ENCODE data around the gene PAX2. TPM values are rescaled to one million over a fixed set of nuclear protein-coding genes. Genes with fewer than 3 reads are reported as not detected.

The PAX2 gene
- total and polyA plus RNA-seq, 2 of the 8 experiments (the other 6 are each of a cell fraction or from before 2014, with no cell fraction given) = 0.02 TPM; not detected in 1

GRCh38 chr10:100816671-100817070 lies 71.3 kb downstream of the PAX2 start:
- DNase-seq (ENCODE audit: low read depth in 1 of 2, low spot score in 2 of 2) = no peak
- H2AK5ac ChIP-seq (ENCODE audit: low read depth, low read length) = no peak overlapping the region
- H2BK12ac ChIP-seq (ENCODE audit: low read depth, low read length) = no peak overlapping the region
- H3K9me3 ChIP-seq (ENCODE audit: insufficient read depth in 2 of 2, low read depth in 1 of 2, low read length in 1 of 2) = no peaks in the 10 kb centered on the region
- 64% methylated on average over 5 of the region's 6 CpGs; no CpG with 5 or more reads in 1 of the 2 experiments for WGBS, 2 experiments (ENCODE audit: extremely low coverage in 1 of 2, insufficient coverage in 1 of 2, insufficient read length in 1 of 2, insufficient replicate concordance in 2 of 2, low coverage in 1 of 2, low lambda C conversion rate in 2 of 2, missing lambda C conversion rate in 1 of 2)
- TF ChIP-seq FOSL1 (IDR thresholded peaks at IDR 0.05; ENCODE audit: insufficient read depth, low read depth, low read length) (no peak), SRF (IDR thresholded peaks at IDR 0.05; ENCODE audit: low read depth, low read length) (no peak), TAF7 (optimal IDR thresholded peaks at IDR 0.05; ENCODE audit: borderline replicate concordance, low read depth, low read length) (no peak), SUZ12 (IDR thresholded peaks at IDR 0.05; ENCODE audit: low read length) (no peak)
- H2BK120ac ChIP-seq (replicated peaks; ENCODE audit: low read depth, low read length) = no peak overlapping the region
- H3K79me2 ChIP-seq (ENCODE audit: control insufficient read depth in 1 of 2, insufficient read depth in 2 of 2, low read length in 2 of 2) = no peaks in the 10 kb centered on the region
- H3K4me1 ChIP-seq (replicated peaks in 1 of 4; ENCODE audit: control insufficient read depth in 3 of 4, insufficient read depth in 4 of 4, low read length in 3 of 4) = peaks cover 0 to 5% (median 1%) of the 10 kb centered on the region in 4 experiments; a peak in 1 of 7 replicates
- no peak overlapping the region for H3K27ac ChIP-seq (ENCODE audit: low read depth, low read length)
- H2AFZ ChIP-seq (ENCODE audit: low read length) = no peak overlapping the region
- H3K79me1 ChIP-seq (ENCODE audit: low read depth, low read length) = no peaks in the 10 kb centered on the region
- FAIRE-seq = no peak
- no peaks in the 10 kb centered on the region for H3K36me3 ChIP-seq (ENCODE audit: control insufficient read depth in 2 of 4, insufficient read depth in 4 of 4, low read length in 3 of 4)
- H3K56ac ChIP-seq (replicated peaks; ENCODE audit: insufficient read length, low read depth, low read length) = no peak overlapping the region
- no peak overlapping the region for H3K4me2 ChIP-seq (ENCODE audit: insufficient read depth in 1 of 2, low read depth in 2 of 2, low read length in 2 of 2)
- peaks cover 0 to 2% of the 10 kb centered on the region in 2 experiments for H4K20me1 ChIP-seq (replicated peaks in 1 of 2; ENCODE audit: control insufficient read depth in 1 of 2, insufficient read depth in 2 of 2, low read length in 2 of 2)
- no peak overlapping the region for H2BK5ac ChIP-seq (ENCODE audit: low read depth, low read length)
- ChIA-PET POLR2A (ENCODE audit: partially characterized antibody) (interaction anchor here (1.2 to 1.4 kb wide), 2 partner anchors 9 to 262 kb away, joined by 3 read pairs; no protein-coding TSS in a partner anchor), CTCF (ENCODE audit: partially characterized antibody) (interaction anchor here (0.8 to 9.1 kb wide), 32 partner anchors 8 to 262 kb away, joined by 3 to 98 read pairs (median 6); no protein-coding TSS in a partner anchor)
- no peak overlapping the region for H3K4ac ChIP-seq (replicated peaks; ENCODE audit: insufficient read length, low read depth, low read length)
- no peak overlapping the region for H4K91ac ChIP-seq (replicated peaks; ENCODE audit: insufficient read length, low read length)
- peak overlapping the region; percentile 4; the same call in 1 of the 2 replicates for H4K8ac ChIP-seq (ENCODE audit: extremely low read depth, insufficient read depth, low read length)
- H2BK15ac ChIP-seq (ENCODE audit: low read length) = no peak overlapping the region
- H3K27me3 ChIP-seq (replicated peaks in 1 of 4; ENCODE audit: control insufficient read depth in 3 of 4, extremely low read depth in 1 of 4, insufficient read depth in 3 of 4, low read length in 3 of 4) = peaks cover 4 to 34% (median 14%) of the 10 kb centered on the region in 4 experiments
- no peak overlapping the region for H3K18ac ChIP-seq (ENCODE audit: extremely low read depth, low read length)
- no peak overlapping the region for H3K23ac ChIP-seq (ENCODE audit: insufficient read length)
- no peak overlapping the region for H3K14ac ChIP-seq (ENCODE audit: insufficient read length)
- no peak overlapping the region for H3K4me3 ChIP-seq (ENCODE audit: extremely low read depth in 1 of 4, insufficient read depth in 2 of 4, low read depth in 3 of 4, low read length in 4 of 4)
- no peak overlapping the region for H4K5ac ChIP-seq (ENCODE audit: insufficient read length, low read depth, low read length)
- H3K9ac ChIP-seq (replicated peaks in 1 of 4; ENCODE audit: extremely low read depth in 1 of 4, low read depth in 3 of 4, low read length in 3 of 4) = no peak overlapping the region
- no peak overlapping the region for H2BK20ac ChIP-seq (ENCODE audit: low read length)
- H3K23me2 ChIP-seq (ENCODE audit: low read depth, low read length) = no peaks in the 10 kb centered on the region

Data from H1 (cell line).